Left lung (tissue), 10 donors: ENCODE measurements around the gene MON2. TPM values are rescaled to one million over a fixed set of nuclear protein-coding genes. Genes with fewer than 3 reads are reported as not detected.
"Not testable (repeated sequence)": the region's sequence is repeated elsewhere in the genome, so short reads cannot be mapped to it uniquely, and the experiment has no call there.

Experiments used
- ATAC-seq: fragments of 200-7000 bp; cut with Tn5 transposase; one replicate; pipeline ENCODE4 v1.9.1; 2020; ENCODE audit warnings: moderate library complexity
- DNase-seq, 4 donors: peaks; one replicate each; pipeline ENCODE4 v3.0.0-alpha.2; 2013 to 2020
- H3K27ac ChIP-seq, 2 donors: fragments of 200-600 bp; sonication (generic) in 1 of 2; one replicate each; pipeline versions ENCODE4 v1.5.0 to v1.8.0; 2020 to 2021
- H3K27me3 ChIP-seq, 2 donors: fragments of 200-600 bp; sonication (generic) in 1 of 2; one replicate each; pipeline versions ENCODE4 v1.5.0 to v1.8.0; 2020 to 2021
- H3K36me3 ChIP-seq, 2 donors: fragments of 200-600 bp; sonication (generic) in 1 of 2; one replicate each; pipeline versions ENCODE4 v1.5.0 to v1.8.0; 2020 to 2021
- H3K4me1 ChIP-seq, 2 donors: fragments of 200-600 bp; one replicate each; pipeline ENCODE4 v1.8.0; 2021
- H3K4me3 ChIP-seq, 2 donors: fragments of 200-600 bp; sonication (generic) in 1 of 2; one replicate each; pipeline versions ENCODE4 v1.5.0 to v1.8.0; 2020 to 2021; ENCODE audit warnings: mild to moderate bottlenecking in 1 of 2
- H3K9me3 ChIP-seq, 2 donors: fragments of 200-600 bp; sonication (generic) in 1 of 2; one replicate each; pipeline versions ENCODE4 v1.5.0 to v1.8.0; 2020 to 2021
- intact Hi-C, 2 donors: fragments of 100-400 bp; cut with DNase I; formaldehyde crosslinking; loops; one replicate each; pipeline versions ENCODE4 v1.11.2 to v1.14.2; 2022
- polyA plus RNA-seq, 6 donors: library from polyadenylated mRNA; unstranded; fragments of 120-200 nt; gene quantifications; one replicate each; pipeline ENCODE4 v1.2.1, GENCODE V29; 2013; ENCODE audit not compliant: insufficient read length in 6 of 6
- total RNA-seq, 2 donors: library from RNA; stranded (reverse); fragmentation: NEBNext Ultra II Directional; extraction: Animal tissue kit (Norgen Biotek cat#: 25700); gene quantifications; one replicate each; pipeline ENCODE4 v1.2.1, GENCODE V29; 2021
- TF ChIP-seq, protein P1 (sequence below), 2 donors: fragments of 200-600 bp; sonication (generic) in 1 of 2; IDR thresholded peaks; one replicate each; pipeline versions ENCODE4 v1.5.0 to v1.8.0; 2021; ENCODE audit warnings: antibody characterized with exemption in 2 of 2
- donor health status: DM: no; HTN: yes; CAD: no.
- donor health status: DM: no; HTN: no; CAD: no.

The MON2 gene
- total and polyA plus RNA-seq, 8 donors: 48.5 to 96.2 (median 79.2) TPM

DNA sequence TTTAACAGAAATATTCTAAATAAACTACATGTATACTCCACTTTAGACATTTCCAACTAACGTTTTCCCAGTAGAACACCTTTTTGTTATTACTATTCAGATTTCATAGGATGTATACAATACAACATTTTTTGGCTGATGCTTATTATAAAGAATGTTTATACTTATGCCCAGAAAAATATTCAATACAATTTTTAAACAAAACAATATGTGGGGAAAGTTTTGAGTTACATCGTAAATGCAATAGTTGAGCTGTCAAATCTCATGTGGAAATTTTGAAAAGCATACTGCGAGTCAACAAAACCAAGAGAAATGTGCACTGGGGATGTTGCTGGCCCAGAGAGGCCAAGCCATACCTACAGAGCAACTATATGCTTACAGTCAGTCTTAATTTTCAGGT, 18.2 kb upstream of the MON2 start:
- ATAC-seq: no peak
- TF ChIP-seq, protein P1, sequence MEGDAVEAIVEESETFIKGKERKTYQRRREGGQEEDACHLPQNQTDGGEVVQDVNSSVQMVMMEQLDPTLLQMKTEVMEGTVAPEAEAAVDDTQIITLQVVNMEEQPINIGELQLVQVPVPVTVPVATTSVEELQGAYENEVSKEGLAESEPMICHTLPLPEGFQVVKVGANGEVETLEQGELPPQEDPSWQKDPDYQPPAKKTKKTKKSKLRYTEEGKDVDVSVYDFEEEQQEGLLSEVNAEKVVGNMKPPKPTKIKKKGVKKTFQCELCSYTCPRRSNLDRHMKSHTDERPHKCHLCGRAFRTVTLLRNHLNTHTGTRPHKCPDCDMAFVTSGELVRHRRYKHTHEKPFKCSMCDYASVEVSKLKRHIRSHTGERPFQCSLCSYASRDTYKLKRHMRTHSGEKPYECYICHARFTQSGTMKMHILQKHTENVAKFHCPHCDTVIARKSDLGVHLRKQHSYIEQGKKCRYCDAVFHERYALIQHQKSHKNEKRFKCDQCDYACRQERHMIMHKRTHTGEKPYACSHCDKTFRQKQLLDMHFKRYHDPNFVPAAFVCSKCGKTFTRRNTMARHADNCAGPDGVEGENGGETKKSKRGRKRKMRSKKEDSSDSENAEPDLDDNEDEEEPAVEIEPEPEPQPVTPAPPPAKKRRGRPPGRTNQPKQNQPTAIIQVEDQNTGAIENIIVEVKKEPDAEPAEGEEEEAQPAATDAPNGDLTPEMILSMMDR (IDR thresholded peaks at IDR 0.05): no peak
- Histone ChIP-seq H3K9me3 (peaks cover 0 to 22% of the 10 kb centered on the region in 2 donors), H3K27me3 (no peaks in the 10 kb centered on the region), H3K4me3 (no peak overlapping the region), H3K4me1 (no peaks in the 10 kb centered on the region), H3K36me3 (no peaks in the 10 kb centered on the region), H3K27ac (no peak overlapping the region)
- DNase-seq: no peak
- intact Hi-C loops: no loop called here

DNA sequence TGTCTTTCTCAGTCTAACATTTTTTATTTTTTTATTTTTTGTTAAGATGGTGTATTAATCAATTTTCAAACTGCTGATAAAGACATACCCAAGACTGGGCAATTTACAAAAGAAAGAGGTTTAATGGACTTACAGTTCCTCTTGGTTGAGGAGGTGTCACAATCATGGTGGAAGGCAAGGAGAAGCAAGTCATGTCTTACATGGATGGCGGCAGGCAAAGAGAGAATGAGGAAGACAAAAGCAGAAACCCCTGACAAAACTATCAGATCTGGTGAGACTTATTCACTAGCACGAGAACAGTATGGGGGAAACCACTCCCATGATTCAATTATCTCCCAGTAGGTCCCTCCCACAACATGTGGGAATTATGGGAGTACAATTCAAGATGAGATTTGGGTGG, 11.2 kb upstream of the MON2 start:
- H3K36me3 ChIP-seq, intact Hi-C loops, DNase-seq, H3K9me3 ChIP-seq, H3K4me1 ChIP-seq, H3K4me3 ChIP-seq, ATAC-seq, H3K27me3 ChIP-seq, H3K27ac ChIP-seq: not testable (repeated sequence)

DNA sequence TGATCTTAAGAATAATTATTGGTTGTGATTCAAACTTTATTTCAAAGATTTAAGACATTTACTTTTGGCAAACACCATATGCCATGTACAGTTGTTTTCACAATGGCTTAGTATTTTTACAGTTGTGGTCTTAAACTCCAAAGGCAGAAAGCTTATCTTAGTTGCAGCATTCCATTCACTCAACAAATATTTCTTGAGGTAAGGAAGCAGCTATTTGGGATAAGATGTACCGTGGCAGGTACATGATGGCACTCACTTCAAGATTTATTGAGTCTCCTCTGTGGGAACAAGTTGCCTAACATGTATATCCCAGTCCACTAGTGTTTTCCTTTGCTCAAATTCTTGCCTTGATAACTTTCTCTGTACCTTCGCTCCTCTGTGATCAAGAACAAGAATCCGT, 8.0 kb upstream of the MON2 start:
- intact Hi-C loops: no loop called here
- H3K4me1 ChIP-seq: no peaks in the 10 kb centered on the region
- H3K27ac ChIP-seq: no peak overlapping the region
- DNase-seq: no peak
- H3K27me3 ChIP-seq: no peaks in the 10 kb centered on the region
- TF ChIP-seq, protein P1 (IDR thresholded peaks at IDR 0.05): no peak
- H3K9me3 ChIP-seq: peaks cover 0 to 16% of the 10 kb centered on the region in 2 donors
- H3K36me3 ChIP-seq: no peaks in the 10 kb centered on the region
- ATAC-seq: no peak
- H3K4me3 ChIP-seq: no peak overlapping the region

DNA sequence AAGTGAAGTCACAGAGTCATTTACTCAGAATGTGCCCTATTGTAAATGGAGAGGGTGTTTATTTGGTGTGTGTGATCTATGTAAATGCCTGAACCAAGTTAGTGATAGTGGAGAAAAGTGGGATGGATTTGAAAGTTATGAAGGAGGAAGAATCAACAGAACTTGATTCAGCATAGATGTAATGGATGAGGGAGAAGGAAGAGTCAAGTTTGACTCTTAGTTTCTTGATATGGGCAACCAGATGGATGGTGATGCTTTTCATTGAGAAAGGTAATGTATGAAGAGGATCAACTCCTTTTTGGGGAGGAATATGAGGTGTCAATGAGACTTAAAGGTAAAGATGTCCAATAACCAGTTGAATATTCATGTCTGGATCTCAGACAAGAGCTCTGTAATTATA, 6.7 kb upstream of the MON2 start:
- H3K36me3 ChIP-seq: no peaks in the 10 kb centered on the region
- H3K4me3 ChIP-seq: no peak overlapping the region
- peaks cover 0 to 19% of the 10 kb centered on the region in 2 donors for H3K9me3 ChIP-seq
- no peak for ATAC-seq
- no peak overlapping the region for H3K27ac ChIP-seq
- no peaks in the 10 kb centered on the region for H3K27me3 ChIP-seq
- intact Hi-C loops: no loop called here
- DNase-seq: no peak
- H3K4me1 ChIP-seq: no peaks in the 10 kb centered on the region
- TF ChIP-seq, protein P1 (IDR thresholded peaks at IDR 0.05): no peak

DNA sequence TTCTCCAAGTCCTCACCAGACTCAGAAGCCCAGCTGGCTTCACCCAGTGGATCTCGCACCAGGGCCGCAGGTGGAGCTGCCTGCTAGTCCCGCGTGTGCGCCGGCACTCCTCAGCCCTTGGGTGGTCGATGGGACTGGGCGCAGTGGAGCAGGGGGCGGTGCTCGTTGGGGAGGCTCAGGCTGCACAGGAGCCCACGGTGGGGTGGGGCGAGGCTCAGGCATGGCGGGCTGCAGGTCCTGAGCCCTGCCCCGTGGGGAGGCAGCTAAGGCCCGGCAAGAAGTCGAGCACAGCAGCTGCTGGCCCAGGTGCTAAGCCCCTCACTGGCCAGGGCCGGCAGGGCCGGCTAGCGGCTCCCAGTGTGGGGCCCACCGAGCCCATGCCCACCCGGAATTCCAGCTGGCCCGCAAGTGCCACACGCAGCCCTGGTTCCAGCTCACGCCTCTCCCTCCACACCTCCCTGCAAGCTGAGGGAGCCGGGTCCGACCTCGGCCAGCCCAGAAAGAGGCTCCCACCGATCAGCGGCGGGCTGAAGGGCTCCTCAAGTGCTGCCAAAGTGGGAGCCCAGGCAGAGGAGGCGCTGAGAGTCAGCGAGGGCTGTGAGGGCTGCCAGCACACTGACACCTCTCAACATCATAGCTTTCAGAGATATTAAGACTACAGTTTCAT, 5.3 kb upstream of the MON2 start:
- H3K4me1 ChIP-seq, H3K27ac ChIP-seq, H3K36me3 ChIP-seq, H3K4me3 ChIP-seq, DNase-seq, H3K9me3 ChIP-seq, intact Hi-C loops, ATAC-seq, H3K27me3 ChIP-seq: not testable (repeated sequence)

DNA sequence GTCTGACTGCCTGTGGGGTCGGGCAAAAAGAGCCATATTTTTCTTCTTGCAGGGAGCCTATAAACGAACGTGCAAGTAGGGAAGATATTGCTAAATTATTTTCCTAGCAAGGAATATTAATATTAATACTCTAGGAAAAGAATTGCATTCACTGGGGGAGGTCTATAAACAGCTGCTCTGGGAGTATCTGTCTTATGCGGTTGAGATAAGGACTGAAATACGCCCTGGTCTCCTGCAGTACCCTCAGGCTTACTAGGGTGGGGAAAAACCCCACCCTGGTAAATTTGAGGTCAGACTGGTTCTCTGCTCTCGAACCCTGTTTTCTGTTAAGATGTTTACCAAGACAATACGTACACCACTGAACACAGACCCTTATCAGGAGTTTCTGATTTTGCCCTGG, 3.4 kb upstream of the MON2 start:
- peaks cover 7 to 10% of the 10 kb centered on the region in 2 donors for H3K4me1 ChIP-seq
- H3K27me3 ChIP-seq, H3K9me3 ChIP-seq, DNase-seq, ATAC-seq, intact Hi-C loops, H3K27ac ChIP-seq, H3K4me3 ChIP-seq, H3K36me3 ChIP-seq: not testable (repeated sequence)
